Measurements from ENCODE around the gene DENND5B. TPM values are rescaled to one million over a fixed set of nuclear protein-coding genes. Genes with fewer than 3 reads are reported as not detected.
A peak's percentile ranks its signal among the peaks of the same experiment; 100 is the strongest.

Gene DENND5B
- total and polyA plus RNA-seq, 4 donors = 4.5 to 23.1 (median 9.3) TPM

GRCh38 chr12:31479516-31480210 lies 111.3 kb downstream of the DENND5B start (continued):
- TF ChIP-seq ZBTB33 (IDR thresholded peaks at IDR 0.05) = no peak
- no peak for TF ChIP-seq HNF4A (conservative IDR thresholded peaks at IDR 0.05)
- TF ChIP-seq RAD21 (IDR thresholded peaks at IDR 0.05) = no peak
- no peak for TF ChIP-seq RXRA (IDR thresholded peaks at IDR 0.05)
- no peak for TF ChIP-seq FOXA1 (IDR thresholded peaks at IDR 0.05)

GRCh38 chr12:31478898-31479297 lies 112.0 kb downstream of the DENND5B start:
- H3K9ac ChIP-seq (ENCODE audit: low read depth in 1 of 2, low read length in 2 of 2) = no peak overlapping the region
- H3K4me1 ChIP-seq (ENCODE audit: control insufficient read depth in 4 of 4, insufficient read depth in 4 of 4, low read length in 3 of 4) = peaks cover 9 to 33% (median 24%) of the 10 kb centered on the region in 4 donors
- peak overlapping the region; percentile 20 to 42 for H3K27ac ChIP-seq (ENCODE audit: low read depth in 1 of 2, low read length in 2 of 2)
- no peaks in the 10 kb centered on the region for H3K27me3 ChIP-seq (ENCODE audit: control insufficient read depth in 4 of 4, insufficient read depth in 4 of 4, low read length in 3 of 4)
- no peak for DNase-seq (ENCODE audit: low spot score)
- no peaks in the 10 kb centered on the region for H3K9me3 ChIP-seq (ENCODE audit: control insufficient read depth in 4 of 4, low read length in 3 of 4)
- TF ChIP-seq EGR1 (IDR thresholded peaks at IDR 0.05; ENCODE audit: low read depth in 2 of 2) (no peak), RAD21 (IDR thresholded peaks at IDR 0.05) (peak; percentile 20 to 28), FOXA1 (IDR thresholded peaks at IDR 0.05) (no peak), ATF3 (IDR thresholded peaks at IDR 0.05) (no peak), RXRA (IDR thresholded peaks at IDR 0.05) (peak; percentile 8 to 47), HNF4A (conservative IDR thresholded peaks at IDR 0.05) (peak; percentile 38 to 40), JUND (IDR thresholded peaks at IDR 0.05) (no peak), GABPA (IDR thresholded peaks at IDR 0.05 in 1 of 2, conservative IDR thresholded peaks at IDR 0.05 in 1 of 2) (no peak), CTCF (IDR thresholded peaks at IDR 0.05; ENCODE audit: low read depth, low read length, missing input control) (no peak), TAF1 (conservative IDR thresholded peaks at IDR 0.05) (no peak), REST (IDR thresholded peaks at IDR 0.05) (no peak), ZBTB33 (IDR thresholded peaks at IDR 0.05) (no peak), HNF4G (IDR thresholded peaks at IDR 0.05) (no peak), YY1 (IDR thresholded peaks at IDR 0.05) (no peak), FOXA2 (IDR thresholded peaks at IDR 0.05) (peak; percentile 20), SP1 (IDR thresholded peaks at IDR 0.05) (no peak), NR2F2 (IDR thresholded peaks at IDR 0.05) (no peak)
- peaks cover 0 to 3% (median 0%) of the 10 kb centered on the region in 4 donors for H3K36me3 ChIP-seq (ENCODE audit: control insufficient read depth in 4 of 4, insufficient read depth in 3 of 4, low read depth in 1 of 4, low read length in 3 of 4)
- no peak overlapping the region for H3K4me3 ChIP-seq (ENCODE audit: low read depth in 1 of 3, low read length in 3 of 3)
- WGBS = 32% methylated on average over 3 of the region's 3 CpGs

All from liver (tissue), 9 donors.